Epithelial cell of proximal tubule (primary cell): ENCODE measurements around the gene GPBAR1. TPM values are rescaled to one million over a fixed set of nuclear protein-coding genes. Genes with fewer than 3 reads are reported as not detected.

Experiments
- DNase-seq: peaks from one replicate; pipeline ENCODE4 v3.0.0-alpha.2; 2011; ENCODE audit warnings: low read depth
- H3K4me3 ChIP-seq: 2 replicates; pipeline ENCODE4 v1.5.1; 2011; ENCODE audit warnings: low read depth, mild to moderate bottlenecking, low read length
- CTCF ChIP-seq: conservative IDR thresholded peaks from 2 replicates; pipeline ENCODE4 v1.5.1; 2012; ENCODE audit warnings: low read depth, mild to moderate bottlenecking, low read length
- total RNA-seq: library from RNA; depleted of rRNA; stranded (reverse); fragments of >200 nt; gene quantifications from 2 replicates; pipeline ENCODE4 v1.2.3, GENCODE V29; 2015

The GPBAR1 gene
- total RNA-seq, 1 donor from 2014 or later, result 2.3 TPM

GRCh38 chr2:218219934-218220333 is 40.9 kb upstream of the GPBAR1 start:
- H3K4me3 ChIP-seq, result no peak overlapping the region
- no peak for TF ChIP-seq CTCF
- DNase-seq, result no peak

GRCh38 chr2:218221000-218221399 is 39.8 kb upstream of the GPBAR1 start:
- no peak for DNase-seq
- H3K4me3 ChIP-seq, result no peak overlapping the region
- TF ChIP-seq CTCF, result no peak

GRCh38 chr2:218223046-218223445 is 37.8 kb upstream of the GPBAR1 start:
- TF ChIP-seq CTCF, result no peak
- no peak for DNase-seq
- H3K4me3 ChIP-seq, result no peak overlapping the region

GRCh38 chr2:218224186-218224585 is 36.6 kb upstream of the GPBAR1 start:
- no peak for TF ChIP-seq CTCF
- DNase-seq, result no peak
- no peak overlapping the region for H3K4me3 ChIP-seq

- no peak for DNase-seq
- H3K4me3 ChIP-seq, result no peak overlapping the region
- no peak for TF ChIP-seq CTCF
Observed at GRCh38 chr2:218226903-218227302, 33.9 kb upstream of the GPBAR1 start.

GRCh38 chr2:218228366-218229090 is 32.3 kb upstream of the GPBAR1 start:
- TF ChIP-seq CTCF, result no peak
- DNase-seq, result peak; percentile 52
- H3K4me3 ChIP-seq, result no peak overlapping the region

- no peak for TF ChIP-seq CTCF
- peak; percentile 23 for DNase-seq
- H3K4me3 ChIP-seq, result no peak overlapping the region
Observed at GRCh38 chr2:218229239-218229638, 31.6 kb upstream of the GPBAR1 start.
